ENCODE results near the gene ARFIP1.

DNA sequence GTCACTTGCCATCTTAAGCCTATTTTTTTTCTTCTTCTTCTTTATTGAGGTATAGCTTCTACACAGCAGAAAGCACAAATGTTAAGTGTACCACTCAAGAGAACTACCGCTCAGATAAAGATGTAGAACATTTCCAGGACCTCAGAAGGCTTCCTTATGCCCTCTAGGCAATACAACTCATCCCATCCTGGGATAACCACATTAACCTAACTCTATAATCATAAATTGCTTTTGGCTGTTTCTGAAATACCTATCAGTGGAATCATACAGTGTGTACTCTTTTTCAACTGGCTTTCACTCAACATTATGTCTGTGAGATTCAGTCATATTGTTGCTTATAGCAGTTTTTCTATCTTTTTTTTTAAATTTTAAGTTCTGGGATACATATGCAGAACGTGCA is 51.7 kb downstream of the ARFIP1 start:
- TF ChIP-seq, protein P1, sequence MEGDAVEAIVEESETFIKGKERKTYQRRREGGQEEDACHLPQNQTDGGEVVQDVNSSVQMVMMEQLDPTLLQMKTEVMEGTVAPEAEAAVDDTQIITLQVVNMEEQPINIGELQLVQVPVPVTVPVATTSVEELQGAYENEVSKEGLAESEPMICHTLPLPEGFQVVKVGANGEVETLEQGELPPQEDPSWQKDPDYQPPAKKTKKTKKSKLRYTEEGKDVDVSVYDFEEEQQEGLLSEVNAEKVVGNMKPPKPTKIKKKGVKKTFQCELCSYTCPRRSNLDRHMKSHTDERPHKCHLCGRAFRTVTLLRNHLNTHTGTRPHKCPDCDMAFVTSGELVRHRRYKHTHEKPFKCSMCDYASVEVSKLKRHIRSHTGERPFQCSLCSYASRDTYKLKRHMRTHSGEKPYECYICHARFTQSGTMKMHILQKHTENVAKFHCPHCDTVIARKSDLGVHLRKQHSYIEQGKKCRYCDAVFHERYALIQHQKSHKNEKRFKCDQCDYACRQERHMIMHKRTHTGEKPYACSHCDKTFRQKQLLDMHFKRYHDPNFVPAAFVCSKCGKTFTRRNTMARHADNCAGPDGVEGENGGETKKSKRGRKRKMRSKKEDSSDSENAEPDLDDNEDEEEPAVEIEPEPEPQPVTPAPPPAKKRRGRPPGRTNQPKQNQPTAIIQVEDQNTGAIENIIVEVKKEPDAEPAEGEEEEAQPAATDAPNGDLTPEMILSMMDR (IDR thresholded peaks at IDR 0.05; ENCODE audit: insufficient read depth, low read length, poor library complexity, severe bottlenecking), result no peak
- no peak for TF ChIP-seq EZH2phosphoT487 (conservative IDR thresholded peaks at IDR 0.05; ENCODE audit: low read length)

Measured in SU-DHL-6 (cell line).